Stimulated activated CD4-positive, alpha-beta T cell treated with anti-CD3 and anti-CD28 coated beads, Interleukin-15, amount 100 ng/mL, for 24 hours (primary cell): ENCODE measurements around the gene CAMKMT.
"Not testable (repeated sequence)": the region's sequence is repeated elsewhere in the genome, so short reads cannot be mapped to it uniquely, and the experiment has no call there.

Experiments
- DNase-seq: peaks from one replicate; pipeline ENCODE4 v3.0.0-alpha.2; 2020

Gene CAMKMT

GRCh38 chr2:44559108-44559507 is 197.4 kb downstream of the CAMKMT start:
- DNase-seq, result no peak

- DNase-seq, result peak; percentile 31
These were observed 198.6 kb downstream of the CAMKMT start for GRCh38 chr2:44560352-44560751.

GRCh38 chr2:44560941-44561340 is 199.2 kb downstream of the CAMKMT start:
- no peak for DNase-seq

- no peak for DNase-seq
These were observed 201.0 kb downstream of the CAMKMT start for GRCh38 chr2:44562737-44563136.

GRCh38 chr2:44564752-44565151 is 203.0 kb downstream of the CAMKMT start:
- DNase-seq, result no peak

- no peak for DNase-seq
These were observed 204.3 kb downstream of the CAMKMT start for GRCh38 chr2:44566059-44566458.

GRCh38 chr2:44569491-44569890 is 207.7 kb downstream of the CAMKMT start:
- no peak for DNase-seq

GRCh38 chr2:44570271-44570670 is 208.5 kb downstream of the CAMKMT start:
- DNase-seq, result no peak

- no peak for DNase-seq
These were observed 209.0 kb downstream of the CAMKMT start for GRCh38 chr2:44570777-44571176.

GRCh38 chr2:44572196-44572900 is 210.6 kb downstream of the CAMKMT start:
- no peak for DNase-seq

- DNase-seq, result no peak
These were observed 212.2 kb downstream of the CAMKMT start for GRCh38 chr2:44573996-44574395.

- DNase-seq, result no peak
These were observed 216.8 kb downstream of the CAMKMT start for GRCh38 chr2:44578471-44579093.

- DNase-seq, result no peak
These were observed 217.5 kb downstream of the CAMKMT start for GRCh38 chr2:44579115-44579836.

GRCh38 chr2:44579837-44580230 is 218.1 kb downstream of the CAMKMT start:
- no peak for DNase-seq

GRCh38 chr2:44580875-44581515 is 219.2 kb downstream of the CAMKMT start:
- DNase-seq, result no peak

GRCh38 chr2:44582363-44583008 is 220.7 kb downstream of the CAMKMT start:
- DNase-seq, result no peak

- DNase-seq, result not testable (repeated sequence)
These were observed 233.9 kb downstream of the CAMKMT start for GRCh38 chr2:44595615-44596014.

- no peak for DNase-seq
These were observed 235.0 kb downstream of the CAMKMT start for GRCh38 chr2:44596537-44597320.

- no peak for DNase-seq
These were observed 236.8 kb downstream of the CAMKMT start for GRCh38 chr2:44598330-44599119.

GRCh38 chr2:44599130-44599529 is 237.4 kb downstream of the CAMKMT start:
- no peak for DNase-seq

- DNase-seq, result no peak
These were observed 240.7 kb downstream of the CAMKMT start for GRCh38 chr2:44602446-44602845.
